Effector CD8-positive, alpha-beta T cell (primary cell): Measurements from ENCODE around the gene KRTAP6-3.

ENCODE experiments used
- DNase-seq: peaks from one replicate; lab custom pipeline; 2025; lab: John Stamatoyannopoulos, UW

The KRTAP6-3 gene

GRCh38 chr21:30625449-30626165, 33.4 kb downstream of the KRTAP6-3 start:
- no peak for DNase-seq

- DNase-seq, result no peak
Observed at GRCh38 chr21:30628109-30628508, 35.9 kb downstream of the KRTAP6-3 start.

GRCh38 chr21:30629200-30629599, 37.0 kb downstream of the KRTAP6-3 start:
- no peak for DNase-seq

- DNase-seq, result no peak
Observed at GRCh38 chr21:30634906-30635305, 42.7 kb downstream of the KRTAP6-3 start, which contains the start of gene KRTAP20-2. Gene KRTAP20-2, plus strand, starts transcription at chr21:30635206. Its CDS starts 58 bp downstream, at chr21:30635264.

GRCh38 chr21:30638686-30639085, 46.4 kb downstream of the KRTAP6-3 start:
- no peak for DNase-seq

GRCh38 chr21:30642564-30642963, 50.3 kb downstream of the KRTAP6-3 start, which contains the start of gene KRTAP20-3:
Gene KRTAP20-3, plus strand, starts transcription at chr21:30642864.
- DNase-seq, result no peak
